ENCODE results near the gene KIAA0319L. TPM values are rescaled to one million over a fixed set of nuclear protein-coding genes. Genes with fewer than 3 reads are reported as not detected.

The KIAA0319L gene
- total RNA-seq, 1 experiment from 2014 or later: 20.9 TPM

DNA sequence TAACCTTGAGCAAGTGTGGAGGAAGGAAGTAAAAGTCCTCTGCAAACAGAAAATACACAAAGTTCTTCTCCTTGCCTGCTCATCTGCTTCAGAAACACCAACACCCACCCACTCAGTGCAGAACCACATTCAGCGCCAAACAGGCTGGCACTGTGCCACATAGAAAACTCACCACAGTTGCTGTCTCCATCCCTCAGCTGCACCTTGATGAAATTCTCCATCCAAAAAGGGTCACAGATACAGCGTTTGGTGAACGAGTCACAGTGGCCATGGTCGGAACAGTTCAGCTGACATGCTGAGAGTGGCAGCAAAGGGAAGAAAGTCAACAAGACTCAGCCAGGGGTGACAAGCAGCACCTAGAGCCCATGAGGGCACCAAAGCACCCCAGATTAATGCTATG lies 114.5 kb downstream of the KIAA0319L start:
- H3K27ac ChIP-seq (ENCODE audit: low read length): no peak overlapping the region
- H3K79me2 ChIP-seq (ENCODE audit: low read length): no peaks in the 10 kb centered on the region
- ATAC-seq: no peak

GRCh38 chr1:35441926-35442579 lies 115.2 kb downstream of the KIAA0319L start:
- no peak overlapping the region for H3K9ac ChIP-seq (ENCODE audit: low read length)
- no peak overlapping the region for H2AFZ ChIP-seq (ENCODE audit: low read length)
- no peaks in the 10 kb centered on the region for H4K20me1 ChIP-seq (ENCODE audit: low read length)
- no TSS peak for BruUV-seq (replicated peaks)
- no peaks in the 10 kb centered on the region for H3K79me2 ChIP-seq (ENCODE audit: low read length)
- DNase-seq (no peak), ATAC-seq (no peak)
- ChIA-PET CTCF (no interaction called here), POLR2A (ENCODE audit: unreplicated experiment) (no interaction called here)
- H3K27me3 ChIP-seq (ENCODE audit: low read length): no peaks in the 10 kb centered on the region
- no peaks in the 10 kb centered on the region for H3F3A ChIP-seq (ENCODE audit: low read length, unreplicated experiment)
- no peak overlapping the region for H3K4me3 ChIP-seq (ENCODE audit: low read length)
- peaks cover 9% of the 10 kb centered on the region for H3K36me3 ChIP-seq (ENCODE audit: low read depth, low read length)
- no peaks in the 10 kb centered on the region for H3K9me3 ChIP-seq (ENCODE audit: low read length)
- intact Hi-C loops (cut with micrococcal nuclease): no loop called here
- H3K9me2 ChIP-seq (replicated peaks; ENCODE audit: low read length): no peaks in the 10 kb centered on the region
- TF ChIP-seq EZH2 (IDR thresholded peaks at IDR 0.05; ENCODE audit: low read length, unreplicated experiment): no peak
- TF ChIP-seq EZH2phosphoT487 (IDR thresholded peaks at IDR 0.05; ENCODE audit: borderline replicate concordance, low read length): no peak
- TF ChIP-seq, protein P1, sequence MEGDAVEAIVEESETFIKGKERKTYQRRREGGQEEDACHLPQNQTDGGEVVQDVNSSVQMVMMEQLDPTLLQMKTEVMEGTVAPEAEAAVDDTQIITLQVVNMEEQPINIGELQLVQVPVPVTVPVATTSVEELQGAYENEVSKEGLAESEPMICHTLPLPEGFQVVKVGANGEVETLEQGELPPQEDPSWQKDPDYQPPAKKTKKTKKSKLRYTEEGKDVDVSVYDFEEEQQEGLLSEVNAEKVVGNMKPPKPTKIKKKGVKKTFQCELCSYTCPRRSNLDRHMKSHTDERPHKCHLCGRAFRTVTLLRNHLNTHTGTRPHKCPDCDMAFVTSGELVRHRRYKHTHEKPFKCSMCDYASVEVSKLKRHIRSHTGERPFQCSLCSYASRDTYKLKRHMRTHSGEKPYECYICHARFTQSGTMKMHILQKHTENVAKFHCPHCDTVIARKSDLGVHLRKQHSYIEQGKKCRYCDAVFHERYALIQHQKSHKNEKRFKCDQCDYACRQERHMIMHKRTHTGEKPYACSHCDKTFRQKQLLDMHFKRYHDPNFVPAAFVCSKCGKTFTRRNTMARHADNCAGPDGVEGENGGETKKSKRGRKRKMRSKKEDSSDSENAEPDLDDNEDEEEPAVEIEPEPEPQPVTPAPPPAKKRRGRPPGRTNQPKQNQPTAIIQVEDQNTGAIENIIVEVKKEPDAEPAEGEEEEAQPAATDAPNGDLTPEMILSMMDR (conservative IDR thresholded peaks at IDR 0.05; ENCODE audit: low read depth, low read length): no peak
- no peak overlapping the region for H3K4me2 ChIP-seq (ENCODE audit: low read length)
- no peak overlapping the region for H3K27ac ChIP-seq (ENCODE audit: low read length)
- H3K4me1 ChIP-seq (ENCODE audit: insufficient read depth, low read length): peaks cover 19% of the 10 kb centered on the region

More for the DNA sequence above, 114.5 kb downstream of the KIAA0319L start:
- Histone ChIP-seq H3K4me2 (ENCODE audit: low read length) (no peak overlapping the region), H4K20me1 (ENCODE audit: low read length) (no peaks in the 10 kb centered on the region), H3K4me3 (ENCODE audit: low read length) (no peak overlapping the region), H2AFZ (ENCODE audit: low read length) (no peak overlapping the region), H3K36me3 (ENCODE audit: low read depth, low read length) (peaks cover 11% of the 10 kb centered on the region), H3K9me2 (replicated peaks; ENCODE audit: low read length) (no peaks in the 10 kb centered on the region), H3K4me1 (ENCODE audit: insufficient read depth, low read length) (peaks cover 22% of the 10 kb centered on the region), H3K9me3 (ENCODE audit: low read length) (no peaks in the 10 kb centered on the region), H3K9ac (ENCODE audit: low read length) (no peak overlapping the region), H3F3A (ENCODE audit: low read length, unreplicated experiment) (no peaks in the 10 kb centered on the region), H3K27me3 (ENCODE audit: low read length) (no peaks in the 10 kb centered on the region)
- no peak for DNase-seq
- intact Hi-C loops (cut with micrococcal nuclease): no loop called here
- no TSS peak for BruUV-seq (replicated peaks)
- ChIA-PET POLR2A (ENCODE audit: unreplicated experiment) (no interaction called here), CTCF (no interaction called here)
- TF ChIP-seq, protein P1 (conservative IDR thresholded peaks at IDR 0.05; ENCODE audit: low read depth, low read length): no peak
- no peak for TF ChIP-seq EZH2 (IDR thresholded peaks at IDR 0.05; ENCODE audit: low read length, unreplicated experiment)
- no peak for TF ChIP-seq EZH2phosphoT487 (IDR thresholded peaks at IDR 0.05; ENCODE audit: borderline replicate concordance, low read length)

GRCh38 chr1:35439626-35440025 lies 117.6 kb downstream of the KIAA0319L start:
- Histone ChIP-seq H3K36me3 (ENCODE audit: low read depth, low read length) (peaks cover 3% of the 10 kb centered on the region), H4K20me1 (ENCODE audit: low read length) (no peaks in the 10 kb centered on the region), H3K27me3 (ENCODE audit: low read length) (no peaks in the 10 kb centered on the region), H2AFZ (ENCODE audit: low read length) (no peak overlapping the region), H3F3A (ENCODE audit: low read length, unreplicated experiment) (no peaks in the 10 kb centered on the region), H3K9me3 (ENCODE audit: low read length) (no peaks in the 10 kb centered on the region), H3K27ac (ENCODE audit: low read length) (peak overlapping the region; percentile 45), H3K4me1 (ENCODE audit: insufficient read depth, low read length) (peaks cover 19% of the 10 kb centered on the region), H3K9ac (ENCODE audit: low read length) (no peak overlapping the region), H3K9me2 (replicated peaks; ENCODE audit: low read length) (no peaks in the 10 kb centered on the region), H3K4me3 (ENCODE audit: low read length) (no peak overlapping the region), H3K4me2 (ENCODE audit: low read length) (peak overlapping the region; percentile 44), H3K79me2 (ENCODE audit: low read length) (no peaks in the 10 kb centered on the region)
- CTCF ChIA-PET: no interaction called here
- ATAC-seq (no peak; the same call in 1 of the 2 replicates), DNase-seq (peak; percentile 51)
- TF ChIP-seq, protein P1 (conservative IDR thresholded peaks at IDR 0.05; ENCODE audit: low read depth, low read length): no peak
- TF ChIP-seq EZH2phosphoT487 (IDR thresholded peaks at IDR 0.05; ENCODE audit: borderline replicate concordance, low read length) (no peak), EZH2 (IDR thresholded peaks at IDR 0.05; ENCODE audit: low read length, unreplicated experiment) (no peak)
- BruUV-seq (replicated peaks): no TSS peak
- intact Hi-C loops (cut with micrococcal nuclease): no loop called here
- POLR2A ChIA-PET (ENCODE audit: unreplicated experiment): interaction anchor here (0.6 kb wide), 1 partner anchor 85 kb away, joined by 3 read pairs; no protein-coding TSS in a partner anchor

Data from PC-3 (cell line).